SK-N-SH (cell line): ENCODE data around the gene TMEM89. TPM values are rescaled to one million over a fixed set of nuclear protein-coding genes. Genes with fewer than 3 reads are reported as not detected.

Experiments used
- CTCF ChIA-PET: fragments of 300-600, 350-600 bp; formaldehyde crosslinking; extraction: SDS; loops from one replicate; lab custom pipeline; 2021; lab: Yijun Ruan, JAX
- POLR2A ChIA-PET: fragments of 350-600 bp; sonication (Branson Sonifier 250); formaldehyde crosslinking; extraction: SDS; loops from one replicate; lab custom pipeline; 2020; ENCODE audit warnings: antibody characterized with exemption, inconsistent platforms; lab: Yijun Ruan, JAX
- DNase-seq: peaks from one replicate; pipeline ENCODE4 v3.0.0; 2012
- H2AFZ ChIP-seq: fragments of 200-600 bp; sonication (generic); 2 replicates; pipeline ENCODE4 v1.8.1; 2016; ENCODE audit warnings: antibody characterized with exemption, mild to moderate bottlenecking, low read depth
- H3F3A ChIP-seq: fragments of 200-600 bp; sonication (generic); replicated peaks from 2 replicates; pipeline ENCODE3; 2016; ENCODE audit warnings: antibody characterized with exemption, mild to moderate bottlenecking; ENCODE audit not compliant: insufficient read depth
- H3K27ac ChIP-seq, 2 experiments: fragments of 200-500 bp in 1 of 2; fragments of 200-600 bp in 1 of 2; sonication (Bioruptor generic) in 1 of 2; sonication (generic), shearing (Covaris generic) in 1 of 2; 2 replicates each; pipeline versions ENCODE4 v1.5.1 to v1.6.1; 2014 to 2016; ENCODE audit warnings: low read depth in 2 of 2, inconsistent platforms in 1 of 2, low read length in 1 of 2, mild to moderate bottlenecking in 1 of 2, mixed read lengths in 1 of 2
- H3K27me3 ChIP-seq: fragments of 200-600 bp; sonication (generic), shearing (Covaris generic); 2 replicates; pipeline ENCODE4 v1.6.1; 2016; ENCODE audit warnings: mixed run types; ENCODE audit not compliant: insufficient read depth
- H3K36me3 ChIP-seq, 2 experiments: fragments of 200-500 bp in 1 of 2; fragments of 200-600 bp in 1 of 2; sonication (Bioruptor generic) in 1 of 2; sonication (generic) in 1 of 2; replicated peaks in 1 of 2; 2 replicates each; pipeline versions ENCODE3 to v1.5.1; 2014 to 2016; ENCODE audit warnings: low read length in 1 of 2, mild to moderate bottlenecking in 1 of 2; ENCODE audit not compliant: insufficient read depth in 2 of 2, control insufficient read depth in 1 of 2
- H3K4me1 ChIP-seq, 2 experiments: fragments of 200-500 bp in 1 of 2; fragments of 200-600 bp in 1 of 2; sonication (Bioruptor generic) in 1 of 2; sonication (generic), shearing (Covaris generic) in 1 of 2; 2 replicates each; pipeline versions ENCODE4 v1.5.1 to v1.6.1; 2014 to 2016; ENCODE audit warnings: low read depth in 1 of 2, low read length in 1 of 2, mixed run types in 1 of 2; ENCODE audit not compliant: insufficient read depth in 2 of 2, control insufficient read depth in 1 of 2
- H3K4me2 ChIP-seq: fragments of 200-600 bp; sonication (generic), shearing (Covaris generic); 2 replicates; pipeline ENCODE4 v1.6.1; 2017; ENCODE audit warnings: mixed run types
- H3K4me3 ChIP-seq, 2 experiments: fragments of 200-500 bp in 1 of 2; fragments of 200-600 bp in 1 of 2; sonication (Bioruptor generic) in 1 of 2; sonication (generic), shearing (Covaris generic) in 1 of 2; 2 replicates each; pipeline versions ENCODE4 v1.5.1 to v1.8.1; 2014 to 2016; ENCODE audit warnings: low read depth in 2 of 2, inconsistent platforms in 1 of 2, low read length in 1 of 2, mild to moderate bottlenecking in 1 of 2, mixed read lengths in 1 of 2, moderate library complexity in 1 of 2
- H3K79me2 ChIP-seq: fragments of 200-600 bp; sonication (generic); 2 replicates; pipeline ENCODE4 v1.8.1; 2017; ENCODE audit warnings: mild to moderate bottlenecking; ENCODE audit not compliant: insufficient read depth
- H3K9ac ChIP-seq: fragments of 200-600 bp; sonication (generic); 2 replicates; pipeline ENCODE4 v1.6.1; 2017; ENCODE audit warnings: mixed run types
- H3K9me2 ChIP-seq: fragments of 200-600 bp; sonication (generic); 2 replicates; pipeline ENCODE4 v1.6.1; 2017; ENCODE audit warnings: mixed run types
- H3K9me3 ChIP-seq: fragments of 200-600 bp; sonication (generic); 2 replicates; pipeline ENCODE4 v1.6.1; 2017; ENCODE audit warnings: mixed run types, mild to moderate bottlenecking, moderate library complexity
- H4K20me1 ChIP-seq: fragments of 200-600 bp; sonication (generic); 2 replicates; pipeline ENCODE4 v1.6.1; 2017; ENCODE audit warnings: mild to moderate bottlenecking, mixed run types; ENCODE audit not compliant: insufficient read depth
- ELF1 ChIP-seq: IDR thresholded peaks from 2 replicates; pipeline ENCODE4 v1.4.0; 2012
- EP300 ChIP-seq, 2 experiments: IDR thresholded peaks; 2 replicates each; pipeline versions ENCODE4 v1.4.0 to v1.6.1; 2012; ENCODE audit warnings: borderline replicate concordance in 1 of 2, low read depth in 1 of 2, low read length in 1 of 2
- EZH2phosphoT487 ChIP-seq: fragments of 200-600 bp; sonication (generic); IDR thresholded peaks from 2 replicates; pipeline ENCODE4 v1.6.1; 2017; ENCODE audit warnings: low read depth, mixed run types, mild to moderate bottlenecking, antibody characterized with exemption, moderate library complexity, borderline replicate concordance
- FOSL2 ChIP-seq: IDR thresholded peaks from 2 replicates; pipeline ENCODE4 v1.4.0; 2012; ENCODE audit warnings: low read depth, mild to moderate bottlenecking, moderate library complexity, borderline replicate concordance
- FOXJ3 ChIP-seq: sonication (generic); formaldehyde crosslinking; IDR thresholded peaks from 2 replicates; pipeline ENCODE4 v1.5.1; 2020; ENCODE audit warnings: mild to moderate bottlenecking, missing genetic modification reagents
- FOXM1 ChIP-seq: IDR thresholded peaks from 2 replicates; pipeline ENCODE4 v1.4.0; 2012; ENCODE audit warnings: low read depth, mild to moderate bottlenecking
- GABPA ChIP-seq: IDR thresholded peaks from 2 replicates; pipeline ENCODE4 v1.4.0; 2012; ENCODE audit warnings: low read depth, mild to moderate bottlenecking
- MXI1 ChIP-seq: IDR thresholded peaks from 2 replicates; pipeline ENCODE4 v1.6.1; 2012; ENCODE audit warnings: mild to moderate bottlenecking, low read depth, low read length, improper control_type of control experiment
- NRF1 ChIP-seq: IDR thresholded peaks from 2 replicates; pipeline ENCODE4 v1.6.1; 2012; ENCODE audit warnings: low read depth, mild to moderate bottlenecking, low read length
- POLR2AphosphoS5 ChIP-seq: IDR thresholded peaks from 2 replicates; pipeline ENCODE4 v1.6.1; 2012; ENCODE audit warnings: low read depth, low read length
- RAD21 ChIP-seq: IDR thresholded peaks from 2 replicates; pipeline ENCODE4 v1.6.1; 2012; ENCODE audit warnings: mild to moderate bottlenecking, low read length
- RCOR1 ChIP-seq: fragments of 150-350 bp; IDR thresholded peaks from 2 replicates; pipeline ENCODE4 v1.6.1; 2017; ENCODE audit warnings: antibody characterized with exemption, low read length
- REST ChIP-seq: IDR thresholded peaks from 2 replicates; pipeline ENCODE4 v1.6.1; 2012; ENCODE audit warnings: mild to moderate bottlenecking, low read depth, low read length, moderate library complexity
- RFX5 ChIP-seq: IDR thresholded peaks from 2 replicates; pipeline ENCODE4 v1.6.1; 2012; ENCODE audit warnings: mild to moderate bottlenecking, improper control_type of control experiment, low read length
- SIN3A ChIP-seq: IDR thresholded peaks from 2 replicates; pipeline ENCODE4 v1.6.1; 2012; ENCODE audit warnings: low read depth, mild to moderate bottlenecking, low read length, moderate library complexity, borderline replicate concordance
- SMC3 ChIP-seq: IDR thresholded peaks from 2 replicates; pipeline ENCODE4 v1.6.1; 2012; ENCODE audit warnings: low read depth, low read length, improper control_type of control experiment
- TAF1 ChIP-seq: IDR thresholded peaks from 2 replicates; pipeline ENCODE4 v1.6.1; 2012; ENCODE audit warnings: low read depth, mild to moderate bottlenecking, low read length, moderate library complexity, borderline replicate concordance
- TCF12 ChIP-seq: IDR thresholded peaks from 2 replicates; pipeline ENCODE4 v1.4.0; 2012
- TEAD4 ChIP-seq: IDR thresholded peaks from 2 replicates; pipeline ENCODE4 v1.4.0; 2012; ENCODE audit warnings: mild to moderate bottlenecking, borderline replicate concordance; ENCODE audit not compliant: insufficient read depth
- YY1 ChIP-seq: IDR thresholded peaks from 2 replicates; pipeline ENCODE4 v1.4.0; 2012; ENCODE audit warnings: low read depth, mild to moderate bottlenecking
- ZBTB33 ChIP-seq: IDR thresholded peaks from 2 replicates; pipeline ENCODE4 v1.4.0; 2012; ENCODE audit warnings: low read depth, borderline replicate concordance
- WGBS: methylation state at CpG from one replicate; pipeline ENCODE4 v1.1.6; 2017; ENCODE audit warnings: low lambda C conversion rate; 5-methylcytosine and 5-hydroxymethylcytosine counted together
- polyA plus RNA-seq, 3 experiments: library from polyadenylated mRNA; depleted of rRNA; stranded (reverse); fragments of >200 nt; gene quantifications; 2 replicates each; pipeline ENCODE4 v1.2.3, GENCODE V29; 2012

TMEM89 gene
- polyA plus RNA-seq, 1 of the 3 experiments (the other 2 are of a cell fraction) = not detected

- no peaks in the 10 kb centered on the region for H3K79me2 ChIP-seq
- ChIA-PET CTCF (interaction anchor here (1.0 to 1.8 kb wide), 2 partner anchors 13 to 15 kb away, joined by 3 to 6 read pairs; partner anchors contain the start of gene SLC26A6), POLR2A (no interaction called here)
- H3K9me3 ChIP-seq = no peaks in the 10 kb centered on the region
- H3K27ac ChIP-seq = no peak overlapping the region
- no CpG with 5 or more reads among the region's 12 CpGs for WGBS
- no peak overlapping the region for H2AFZ ChIP-seq
- TF ChIP-seq ELF1 (no peak), GABPA (no peak), SMC3 (no peak), FOSL2 (no peak), TAF1 (no peak), ZBTB33 (no peak), RFX5 (no peak), FOXM1 (no peak), MXI1 (no peak), EP300 (IDR thresholded peaks at IDR 0.05; ENCODE audit: borderline replicate concordance in 1 of 2, low read depth in 1 of 2, low read length in 1 of 2) (no peak), TCF12 (no peak), FOXJ3 (CRISPR knock-in tag) (no peak), EZH2phosphoT487 (no peak), TEAD4 (no peak), YY1 (no peak)
- H4K20me1 ChIP-seq = no peaks in the 10 kb centered on the region
- no peaks in the 10 kb centered on the region for H3K9me2 ChIP-seq
- no peaks in the 10 kb centered on the region for H3K27me3 ChIP-seq
- no peaks in the 10 kb centered on the region for H3F3A ChIP-seq
- no peak overlapping the region for H3K9ac ChIP-seq
- DNase-seq = no peak
- no peak overlapping the region for H3K4me2 ChIP-seq
- no peak overlapping the region for H3K4me3 ChIP-seq
- H3K36me3 ChIP-seq = peaks cover 0 to 72% of the 10 kb centered on the region in 2 experiments
- H3K4me1 ChIP-seq = no peaks in the 10 kb centered on the region
Observed at GRCh38 chr3:48650723-48651122, 29.2 kb upstream of the TMEM89 start.

GRCh38 chr3:48648188-48648850 is 26.8 kb upstream of the TMEM89 start:
- CTCF ChIA-PET = interaction anchor here (1.1 to 2.6 kb wide), 2 partner anchors 10 to 13 kb away, joined by 3 to 12 read pairs; partner anchors contain the start of gene SLC26A6
- DNase-seq = no peak
- POLR2A ChIA-PET = interaction anchor here (1.4 kb wide), 1 partner anchor 10 kb away, joined by 4 read pairs; no protein-coding TSS in a partner anchor
- Histone ChIP-seq H3K79me2 (no peaks in the 10 kb centered on the region), H3K4me3 (no peak overlapping the region), H4K20me1 (no peaks in the 10 kb centered on the region), H3K9me2 (no peaks in the 10 kb centered on the region), H3K9ac (no peak overlapping the region), H3K36me3 (peaks cover 0 to 71% of the 10 kb centered on the region in 2 experiments), H3F3A (no peaks in the 10 kb centered on the region), H2AFZ (no peak overlapping the region), H3K27ac (no peak overlapping the region), H3K27me3 (no peaks in the 10 kb centered on the region), H3K4me2 (no peak overlapping the region), H3K9me3 (no peaks in the 10 kb centered on the region), H3K4me1 (no peaks in the 10 kb centered on the region)
- no peak for TF ChIP-seq RAD21
- TF ChIP-seq SIN3A = no peak
- no peak for TF ChIP-seq GABPA
- no peak for TF ChIP-seq POLR2AphosphoS5
- no peak for TF ChIP-seq FOXM1
- no peak for TF ChIP-seq RCOR1
- no peak for TF ChIP-seq REST
- no peak for TF ChIP-seq NRF1
- WGBS = 97% methylated on average over 8 of the region's 15 CpGs
